ENCODE data around the gene VEPH1. TPM values are rescaled to one million over a fixed set of nuclear protein-coding genes. Genes with fewer than 3 reads are reported as not detected.
"Not testable (repeated sequence)": the region's sequence is repeated elsewhere in the genome, so short reads cannot be mapped to it uniquely, and the experiment has no call there.

The VEPH1 gene
- polyA plus RNA-seq, 3 donors from 2014 or later = 0.94 TPM; not detected in 2

GRCh38 chr3:157370867-157371266, 132.3 kb downstream of the VEPH1 start:
- H3K27me3 Mint-ChIP-seq (ENCODE audit: low read depth in 3 of 3) = peaks cover 0 to 1% (median 0%) of the 10 kb centered on the region in 3 donors
- no peak overlapping the region for H3K4me3 Mint-ChIP-seq
- DNase-seq = no peak
- no peaks in the 10 kb centered on the region for H3K36me3 Mint-ChIP-seq
- H3K4me1 Mint-ChIP-seq = no peaks in the 10 kb centered on the region
- peaks cover 0 to 8% (median 0%) of the 10 kb centered on the region in 6 donors for H3K9me3 Mint-ChIP-seq
- no peak overlapping the region for H3K27ac Mint-ChIP-seq

GRCh38 chr3:157369727-157370421, 133.3 kb downstream of the VEPH1 start:
- no peaks in the 10 kb centered on the region for H3K36me3 Mint-ChIP-seq
- no peak overlapping the region for H3K27ac Mint-ChIP-seq
- H3K4me1 Mint-ChIP-seq = no peaks in the 10 kb centered on the region
- H3K9me3 Mint-ChIP-seq = peaks cover 0 to 3% (median 0%) of the 10 kb centered on the region in 6 donors
- H3K27me3 Mint-ChIP-seq (ENCODE audit: low read depth in 3 of 3) = peaks cover 0 to 2% (median 1%) of the 10 kb centered on the region in 3 donors
- no peak for DNase-seq
- H3K4me3 Mint-ChIP-seq = no peak overlapping the region

GRCh38 chr3:157368171-157368570, 135.0 kb downstream of the VEPH1 start:
- DNase-seq = no peak
- Mint-ChIP-seq H3K4me1 (no peaks in the 10 kb centered on the region), H3K4me3 (no peak overlapping the region), H3K36me3 (no peaks in the 10 kb centered on the region), H3K27ac (no peak overlapping the region), H3K27me3 (ENCODE audit: low read depth in 3 of 3) (peaks cover 0 to 6% (median 1%) of the 10 kb centered on the region in 3 donors), H3K9me3 (no peaks in the 10 kb centered on the region)

- H3K27me3 Mint-ChIP-seq (ENCODE audit: low read depth in 3 of 3) = peaks cover 0 to 6% (median 2%) of the 10 kb centered on the region in 3 donors
- H3K9me3 Mint-ChIP-seq = peaks cover 0 to 4% (median under 1%) of the 10 kb centered on the region in 6 donors
- DNase-seq = no peak
- H3K4me3 Mint-ChIP-seq = no peak overlapping the region
- no peaks in the 10 kb centered on the region for H3K4me1 Mint-ChIP-seq
- no peaks in the 10 kb centered on the region for H3K36me3 Mint-ChIP-seq
- no peak overlapping the region for H3K27ac Mint-ChIP-seq
Observed at GRCh38 chr3:157363393-157363792, 139.8 kb downstream of the VEPH1 start.

- Mint-ChIP-seq H3K36me3 (no peaks in the 10 kb centered on the region), H3K27ac (no peak overlapping the region), H3K4me1 (no peaks in the 10 kb centered on the region), H3K27me3 (ENCODE audit: low read depth in 3 of 3) (peaks cover 0 to 6% (median 2%) of the 10 kb centered on the region in 3 donors), H3K4me3 (no peak overlapping the region), H3K9me3 (peaks cover 0 to 4% (median under 1%) of the 10 kb centered on the region in 6 donors)
- no peak for DNase-seq
Observed at GRCh38 chr3:157362348-157362747, 140.9 kb downstream of the VEPH1 start.

GRCh38 chr3:157360044-157360443, 143.2 kb downstream of the VEPH1 start:
- no peak overlapping the region for H3K4me3 Mint-ChIP-seq
- no peaks in the 10 kb centered on the region for H3K4me1 Mint-ChIP-seq
- H3K36me3 Mint-ChIP-seq = no peaks in the 10 kb centered on the region
- DNase-seq = no peak
- peaks cover 0 to 5% (median 4%) of the 10 kb centered on the region in 3 donors for H3K27me3 Mint-ChIP-seq (ENCODE audit: low read depth in 3 of 3)
- peaks cover 0 to 4% (median 2%) of the 10 kb centered on the region in 6 donors for H3K9me3 Mint-ChIP-seq
- no peak overlapping the region for H3K27ac Mint-ChIP-seq

GRCh38 chr3:157356541-157356940, 146.7 kb downstream of the VEPH1 start:
- H3K27ac Mint-ChIP-seq = no peak overlapping the region
- peaks cover 0 to 3% (median 0%) of the 10 kb centered on the region in 3 donors for H3K27me3 Mint-ChIP-seq (ENCODE audit: low read depth in 3 of 3)
- no peaks in the 10 kb centered on the region for H3K36me3 Mint-ChIP-seq
- DNase-seq = no peak
- peaks cover 0 to 8% (median 6%) of the 10 kb centered on the region in 6 donors for H3K9me3 Mint-ChIP-seq
- no peak overlapping the region for H3K4me3 Mint-ChIP-seq
- no peaks in the 10 kb centered on the region for H3K4me1 Mint-ChIP-seq

GRCh38 chr3:157355276-157355675, 147.9 kb downstream of the VEPH1 start:
- peaks cover 0 to 3% (median under 1%) of the 10 kb centered on the region in 3 donors for H3K27me3 Mint-ChIP-seq (ENCODE audit: low read depth in 3 of 3)
- H3K27ac Mint-ChIP-seq = no peak overlapping the region
- H3K36me3 Mint-ChIP-seq = no peaks in the 10 kb centered on the region
- peaks cover 0 to 14% (median 7%) of the 10 kb centered on the region in 6 donors for H3K9me3 Mint-ChIP-seq
- no peak overlapping the region for H3K4me3 Mint-ChIP-seq
- no peak for DNase-seq
- H3K4me1 Mint-ChIP-seq = no peaks in the 10 kb centered on the region

GRCh38 chr3:157354722-157355121, 148.5 kb downstream of the VEPH1 start:
- Mint-ChIP-seq H3K27ac (no peak overlapping the region), H3K27me3 (ENCODE audit: low read depth in 3 of 3) (peaks cover 0 to 3% (median 1%) of the 10 kb centered on the region in 3 donors), H3K4me1 (no peaks in the 10 kb centered on the region), H3K9me3 (peaks cover 0 to 19% (median 10%) of the 10 kb centered on the region in 6 donors), H3K4me3 (no peak overlapping the region), H3K36me3 (no peaks in the 10 kb centered on the region)
- no peak for DNase-seq

GRCh38 chr3:157354254-157354653, 149.0 kb downstream of the VEPH1 start:
- no peak overlapping the region for H3K27ac Mint-ChIP-seq
- no peak overlapping the region for H3K4me3 Mint-ChIP-seq
- peaks cover 1 to 19% (median 12%) of the 10 kb centered on the region in 6 donors for H3K9me3 Mint-ChIP-seq
- DNase-seq = no peak
- H3K4me1 Mint-ChIP-seq = no peaks in the 10 kb centered on the region
- no peaks in the 10 kb centered on the region for H3K36me3 Mint-ChIP-seq
- peaks cover 0 to 3% (median 1%) of the 10 kb centered on the region in 3 donors for H3K27me3 Mint-ChIP-seq (ENCODE audit: low read depth in 3 of 3)

GRCh38 chr3:157353652-157354051, 149.6 kb downstream of the VEPH1 start:
- no peak for DNase-seq
- H3K9me3 Mint-ChIP-seq = peaks cover 3 to 20% (median 13%) of the 10 kb centered on the region in 6 donors
- no peak overlapping the region for H3K4me3 Mint-ChIP-seq
- H3K36me3 Mint-ChIP-seq = no peaks in the 10 kb centered on the region
- H3K27me3 Mint-ChIP-seq (ENCODE audit: low read depth in 3 of 3) = peaks cover 1 to 3% (median 2%) of the 10 kb centered on the region in 3 donors
- no peak overlapping the region for H3K27ac Mint-ChIP-seq
- no peaks in the 10 kb centered on the region for H3K4me1 Mint-ChIP-seq

- peaks cover 1 to 3% (median 2%) of the 10 kb centered on the region in 3 donors for H3K27me3 Mint-ChIP-seq (ENCODE audit: low read depth in 3 of 3)
- DNase-seq = no peak
- no peak overlapping the region for H3K4me3 Mint-ChIP-seq
- H3K36me3 Mint-ChIP-seq = no peaks in the 10 kb centered on the region
- H3K9me3 Mint-ChIP-seq = peaks cover 3 to 23% (median 14%) of the 10 kb centered on the region in 6 donors
- no peaks in the 10 kb centered on the region for H3K4me1 Mint-ChIP-seq
- no peak overlapping the region for H3K27ac Mint-ChIP-seq
Observed at GRCh38 chr3:157351981-157352380, 151.2 kb downstream of the VEPH1 start.

GRCh38 chr3:157350651-157351050, 152.6 kb downstream of the VEPH1 start:
- H3K36me3 Mint-ChIP-seq, H3K27ac Mint-ChIP-seq: not testable (repeated sequence)
- H3K9me3 Mint-ChIP-seq = peaks cover 3 to 25% (median 14%) of the 10 kb centered on the region in 6 donors

GRCh38 chr3:157348304-157349075, 154.7 kb downstream of the VEPH1 start:
- not testable (repeated sequence) for DNase-seq; H3K36me3 Mint-ChIP-seq; H3K4me3 Mint-ChIP-seq; H3K4me1 Mint-ChIP-seq; H3K27me3 Mint-ChIP-seq (ENCODE audit: low read depth in 3 of 3); H3K27ac Mint-ChIP-seq
- H3K9me3 Mint-ChIP-seq = peaks cover 4 to 23% (median 19%) of the 10 kb centered on the region in 6 donors

More at GRCh38 chr3:157350651-157351050, 152.6 kb downstream of the VEPH1 start:
- H3K4me3 Mint-ChIP-seq; H3K4me1 Mint-ChIP-seq; H3K27me3 Mint-ChIP-seq (ENCODE audit: low read depth in 3 of 3); DNase-seq: not testable (repeated sequence)
